NCI-H2196 (cell line): ENCODE data around the gene ZFYVE28.

Experiments
- DNase-seq: peaks from one replicate; lab custom pipeline; 2025; ENCODE audit not compliant: unreplicated experiment; lab: John Stamatoyannopoulos, UW

Gene ZFYVE28

GRCh38 chr4:2252530-2253091 is 165.8 kb downstream of the ZFYVE28 start:
- no peak for DNase-seq

DNA sequence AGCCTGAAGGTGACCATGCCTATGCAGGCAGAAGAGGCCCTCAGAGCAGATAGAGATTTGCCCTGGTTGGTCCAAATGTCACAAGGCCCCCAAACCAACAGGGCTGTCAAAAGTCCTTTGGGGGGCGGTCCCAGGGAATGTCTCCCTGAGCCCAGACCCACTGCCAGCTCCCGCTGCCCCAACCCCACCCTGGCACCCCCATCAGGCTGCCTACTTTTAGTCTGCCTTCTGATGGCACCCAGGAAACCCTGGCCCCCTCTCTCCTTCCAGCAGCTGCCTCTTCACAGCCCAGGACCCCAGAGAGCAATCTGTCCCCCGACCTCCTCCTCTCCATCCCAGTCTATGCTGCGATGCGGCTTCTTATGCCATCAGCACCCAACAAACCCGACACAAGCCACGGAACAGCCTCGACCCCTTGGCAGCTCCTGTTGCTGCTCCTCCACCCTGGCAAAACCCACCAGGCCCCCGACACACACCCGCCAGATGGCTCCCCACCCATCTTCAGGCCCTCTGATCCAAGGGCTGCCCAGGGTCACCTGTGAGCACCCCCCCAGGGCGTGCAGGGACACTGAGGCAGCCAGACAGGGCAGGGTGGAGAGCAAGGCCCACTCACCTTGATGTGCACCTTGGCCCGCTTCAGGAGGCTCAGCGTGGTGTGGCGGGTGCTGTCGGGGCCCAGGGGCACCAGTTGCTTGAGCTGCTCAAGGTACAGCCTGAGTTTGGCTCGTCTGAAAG is 166.5 kb downstream of the ZFYVE28 start:
- DNase-seq, result no peak

DNA sequence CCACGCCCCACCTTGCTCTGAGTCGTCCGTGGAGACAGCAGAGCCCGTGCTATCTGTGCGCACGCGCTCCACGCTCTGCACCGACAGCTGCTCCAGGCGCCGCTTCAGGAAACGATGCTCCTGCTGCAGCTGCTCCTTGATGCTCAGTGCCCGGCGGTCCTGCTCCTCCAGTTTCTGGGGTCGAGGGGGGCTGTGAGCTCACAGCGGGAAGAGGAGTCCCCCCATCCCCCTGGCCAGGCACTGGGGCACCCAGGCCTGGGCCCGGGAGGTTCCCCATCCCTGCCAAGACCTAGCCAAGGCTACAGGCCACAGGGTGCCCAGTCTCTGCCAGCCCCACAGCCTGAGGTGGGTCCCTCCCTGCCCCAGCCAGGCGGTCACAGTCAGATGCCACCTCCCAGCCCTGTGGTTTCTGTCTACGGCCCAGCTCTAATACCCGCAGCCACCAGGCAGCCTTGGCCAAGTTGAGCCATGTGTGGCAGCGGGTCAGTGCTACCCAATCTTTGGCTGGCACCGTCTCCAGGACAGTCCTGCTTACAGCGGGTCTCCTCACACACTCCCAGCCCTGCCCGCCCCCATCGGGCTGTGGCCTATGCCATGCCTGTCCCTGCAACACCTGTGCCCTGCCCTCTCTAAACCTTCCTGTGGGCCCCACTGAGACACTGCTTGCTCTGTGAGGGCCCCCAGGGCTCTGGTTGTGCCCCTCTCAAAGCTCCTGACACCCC is 167.2 kb downstream of the ZFYVE28 start:
- DNase-seq, result no peak

DNA sequence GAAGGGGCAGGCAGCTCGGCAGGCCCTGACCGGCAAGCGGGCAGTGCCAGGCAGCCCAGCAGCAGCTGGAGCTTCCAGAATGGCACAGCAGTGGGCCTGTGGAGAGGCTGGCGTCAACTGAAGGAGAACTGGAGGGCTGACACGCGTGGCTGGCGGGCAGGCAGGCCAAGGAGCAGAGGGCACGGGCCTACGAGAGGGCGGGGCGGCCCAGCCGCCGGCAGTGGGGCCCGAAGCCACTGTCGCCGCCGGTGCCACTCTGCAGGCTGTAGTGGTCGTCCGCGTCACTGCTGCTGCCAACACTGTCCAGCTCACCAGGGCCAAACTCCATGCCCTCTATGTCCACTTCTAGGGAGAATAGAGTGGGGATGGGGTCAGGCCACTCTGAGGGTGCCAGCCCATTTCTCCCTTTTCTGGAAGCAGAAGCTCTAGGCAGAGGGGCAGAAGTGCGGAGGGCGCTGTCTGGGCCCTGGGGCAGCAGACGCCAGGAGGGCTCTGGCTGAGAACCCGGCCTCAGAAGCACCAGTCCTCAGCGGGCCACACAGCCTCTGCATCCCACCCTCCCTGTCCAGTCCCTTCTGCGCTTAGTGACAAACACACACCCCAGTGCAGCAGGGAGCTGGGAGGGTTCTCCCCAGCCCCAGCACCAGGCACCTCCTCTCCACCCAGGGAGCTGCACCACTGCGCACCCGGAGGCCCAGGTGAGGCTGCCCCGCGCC is 167.9 kb downstream of the ZFYVE28 start:
- no peak for DNase-seq

DNA sequence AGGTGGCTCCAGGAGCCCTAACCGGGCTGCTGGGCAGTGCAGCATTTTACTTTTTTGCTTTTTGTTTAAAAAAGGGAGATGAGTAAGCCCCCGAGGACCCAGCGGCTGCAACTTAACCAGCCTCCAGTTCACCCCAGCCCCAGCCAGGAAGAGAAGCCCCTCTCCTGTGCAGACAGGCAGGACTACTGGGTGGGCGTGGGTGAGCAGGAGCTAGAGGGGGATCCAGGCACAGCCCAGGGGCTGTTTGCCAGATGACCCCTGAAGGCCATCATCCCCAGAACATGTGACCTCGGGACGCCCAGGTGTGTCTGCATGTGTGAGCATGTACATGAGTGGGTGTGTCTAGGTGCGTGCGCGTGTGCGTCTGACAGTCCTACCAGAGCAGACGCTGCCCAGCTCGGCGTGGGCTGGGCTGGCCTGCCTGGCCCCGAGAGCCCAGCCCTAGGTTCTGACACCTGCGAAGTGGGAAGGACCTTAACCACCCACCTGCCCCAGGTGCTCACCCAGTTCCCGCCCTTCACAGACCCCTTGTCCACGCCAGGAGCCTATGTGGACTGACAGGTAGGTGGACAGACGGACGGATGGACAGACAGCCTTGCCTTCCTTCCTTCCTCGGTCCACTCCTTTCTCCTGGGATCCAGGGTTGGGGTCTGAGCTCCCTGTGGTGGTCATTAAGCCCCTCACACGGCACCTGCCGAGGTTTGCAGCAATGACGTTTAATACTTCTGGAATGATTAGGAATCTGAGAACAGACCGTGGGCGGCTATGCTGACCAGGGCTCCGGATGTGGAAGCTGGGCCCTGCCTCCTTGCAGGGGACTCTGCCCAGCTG is 168.7 kb downstream of the ZFYVE28 start:
- no peak for DNase-seq

DNA sequence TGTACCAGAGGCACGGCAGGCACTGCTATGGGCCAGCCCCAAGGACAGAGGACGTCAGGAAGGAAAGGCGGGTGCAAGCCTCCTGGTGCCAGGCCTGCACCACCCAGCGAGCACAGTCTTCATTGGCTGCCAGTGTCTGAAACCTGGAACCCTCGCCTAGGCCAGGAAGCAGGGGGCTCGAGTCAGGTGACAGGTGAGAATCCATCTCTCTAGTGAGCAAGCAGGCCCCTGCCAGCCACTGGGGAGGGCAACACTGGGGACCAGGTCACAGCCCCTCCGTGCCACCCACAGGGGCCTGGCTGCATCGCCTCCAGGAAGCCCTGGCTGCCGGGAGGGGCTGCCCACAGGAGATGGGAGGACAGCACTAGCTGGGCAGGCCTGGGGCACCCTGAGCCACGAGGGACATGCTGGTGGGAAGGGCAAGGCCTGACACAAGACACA is 169.6 kb downstream of the ZFYVE28 start:
- no peak for DNase-seq

GRCh38 chr4:2248044-2248780 is 170.2 kb downstream of the ZFYVE28 start:
- DNase-seq, result no peak

DNA sequence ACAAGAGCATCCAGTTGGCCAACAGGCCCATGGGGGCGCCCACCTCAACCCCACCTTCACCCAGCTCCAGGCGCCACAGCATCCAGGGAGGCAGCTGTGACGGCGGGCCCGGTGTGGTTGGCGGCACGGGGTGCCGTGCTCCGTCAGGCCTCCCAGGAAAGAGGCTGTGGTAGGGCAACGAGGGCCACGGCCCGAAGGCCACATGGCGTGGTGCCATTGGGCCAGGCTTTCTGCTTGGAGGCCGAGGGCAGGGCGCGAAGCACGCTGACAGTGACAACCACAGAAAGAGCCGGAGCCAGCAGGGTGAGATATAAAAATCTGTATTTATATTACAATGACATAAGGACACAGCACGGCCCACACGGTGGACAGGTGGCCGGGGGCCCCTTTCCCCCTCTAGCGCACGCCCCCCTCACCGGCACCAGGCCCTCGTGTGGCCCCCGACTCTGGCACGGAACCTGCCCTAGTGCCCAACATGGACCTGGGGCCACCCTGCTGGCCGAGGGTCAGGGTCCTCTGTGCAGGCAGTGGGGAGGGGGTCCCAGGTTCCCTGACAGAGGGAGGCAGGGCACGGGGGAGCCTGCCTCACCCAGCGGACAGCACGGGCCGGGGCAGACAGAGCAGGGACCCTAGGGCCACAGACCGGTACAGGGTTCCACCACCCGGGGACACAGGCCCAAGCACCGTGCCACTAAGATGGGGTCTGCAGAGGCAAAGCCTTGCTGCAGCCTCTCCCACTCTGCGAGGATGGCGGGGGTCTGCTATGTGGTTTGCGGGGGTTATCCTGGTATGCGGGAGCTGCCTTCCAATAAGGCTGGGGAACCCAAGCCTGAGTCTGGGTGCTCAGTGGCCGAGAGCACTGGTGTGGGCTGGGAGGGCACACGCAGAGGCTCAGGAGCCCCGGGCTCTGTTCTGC is 171.1 kb downstream of the ZFYVE28 start:
- DNase-seq, result no peak

DNA sequence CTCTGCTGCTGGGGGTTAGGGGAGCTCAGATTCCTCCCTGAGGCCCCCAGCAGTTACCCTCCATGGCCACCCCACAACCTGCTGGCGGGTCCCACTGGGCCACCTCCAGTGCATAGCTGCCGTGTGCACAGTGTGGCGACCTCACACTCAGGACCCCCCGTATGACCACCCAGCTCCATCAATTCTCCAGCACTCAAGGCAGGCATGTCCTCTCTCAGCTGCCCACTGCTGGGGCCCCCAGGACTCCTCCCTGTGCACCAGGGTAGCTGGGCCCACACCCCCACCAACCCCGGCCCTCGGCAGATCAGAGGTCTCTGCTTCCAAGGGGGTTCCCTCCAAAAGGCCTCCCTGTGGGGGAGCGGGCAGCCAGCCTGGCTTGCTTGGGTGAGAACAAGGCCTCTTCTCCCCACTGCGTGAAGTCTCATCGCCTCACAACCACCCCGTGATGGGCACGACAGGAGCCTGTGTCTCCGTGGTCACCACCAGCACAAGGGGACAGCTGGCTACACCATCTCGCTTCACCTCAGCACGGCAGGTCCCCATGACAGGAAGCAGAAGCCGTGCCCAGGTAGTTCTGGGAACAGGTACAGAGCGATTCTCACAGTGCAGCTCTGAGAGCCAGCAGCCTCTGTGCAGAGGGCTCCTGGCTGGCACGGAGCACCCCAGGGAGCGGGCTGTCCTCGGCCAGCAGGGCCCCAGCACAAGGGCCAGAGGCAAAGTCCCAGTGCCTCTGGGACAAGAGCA is 171.9 kb downstream of the ZFYVE28 start:
- DNase-seq, result no peak

- no peak for DNase-seq
These were observed 172.6 kb downstream of the ZFYVE28 start for GRCh38 chr4:2245787-2246275.

DNA sequence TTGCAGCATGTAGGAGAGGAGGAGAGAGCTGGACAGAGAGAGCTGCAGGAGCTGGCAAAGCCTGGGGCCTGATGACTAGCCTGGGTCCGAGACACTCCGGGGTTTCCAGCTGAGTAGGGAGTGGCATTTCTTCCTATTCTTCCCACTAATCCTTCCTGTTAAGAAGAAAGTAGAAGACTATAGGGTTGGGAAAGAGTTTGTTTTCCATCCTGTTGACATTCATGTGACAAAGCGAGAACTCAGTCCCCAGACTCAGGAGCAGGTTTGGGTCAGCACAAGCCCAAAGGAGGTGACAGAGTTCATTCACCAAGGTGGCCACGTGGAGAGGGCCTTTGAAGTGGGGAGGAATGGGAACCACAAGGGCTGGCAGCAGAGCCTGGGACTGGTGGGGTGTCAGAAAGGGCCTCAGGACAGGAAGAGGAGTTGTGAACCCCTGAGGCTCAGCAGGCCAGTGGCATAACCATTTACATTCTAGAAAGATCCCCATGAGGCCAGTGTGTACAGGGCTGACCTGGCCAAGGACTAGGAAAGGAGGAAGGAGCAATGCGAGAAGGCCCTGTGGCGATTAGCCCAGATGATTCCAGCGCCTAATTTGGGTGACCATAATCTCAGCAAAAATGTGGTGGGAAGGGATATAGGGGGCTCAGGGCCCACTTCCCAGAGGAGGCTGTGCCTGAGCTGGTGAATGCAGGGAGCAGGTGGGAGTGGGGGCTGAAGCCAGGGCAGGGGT is 173.2 kb downstream of the ZFYVE28 start:
- no peak for DNase-seq

DNA sequence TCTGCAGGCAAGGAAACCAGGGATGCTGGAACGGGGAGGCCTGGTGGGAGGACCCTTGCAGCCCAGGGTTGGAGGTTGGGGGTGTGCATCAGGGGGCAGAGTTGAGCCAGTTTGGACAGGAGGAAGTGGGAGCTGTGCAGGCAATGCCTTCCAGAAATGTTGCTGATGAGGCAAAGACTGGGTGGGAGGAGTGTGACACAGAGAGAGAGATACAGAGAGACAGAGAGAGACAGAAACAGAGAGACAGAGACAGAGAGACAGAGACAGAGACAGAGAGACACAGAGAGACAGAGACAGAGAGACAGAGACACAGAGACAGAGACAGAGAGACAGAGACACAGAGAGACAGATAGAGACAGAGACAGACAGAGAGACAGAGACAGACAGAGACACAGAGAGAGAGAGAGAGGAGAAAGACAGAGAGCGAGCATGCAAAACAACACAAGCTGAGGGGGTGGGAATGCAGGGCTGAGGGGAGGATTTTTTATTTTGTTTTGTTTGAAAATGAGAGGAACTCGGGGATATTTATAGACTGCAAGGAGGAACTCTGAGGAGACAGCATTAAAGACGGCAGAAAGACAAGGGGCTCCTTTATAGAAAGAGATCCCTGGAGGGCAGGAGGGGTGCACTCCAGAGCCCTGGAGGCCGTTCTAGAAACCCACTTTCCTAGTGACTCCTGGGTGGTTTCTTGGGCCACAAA is 174.6 kb downstream of the ZFYVE28 start:
- DNase-seq, result no peak

GRCh38 chr4:2241410-2242353 is 176.8 kb downstream of the ZFYVE28 start, which contains the start of the genes HAUS3 and POLN:
TSS of gene HAUS3 (minus strand) at chr4:2242121. CDS start at chr4:2240946, 1,175 bp downstream.
TSS of gene POLN (minus strand) at chr4:2242121. CDS start at chr4:2229231, 12,890 bp downstream.
- DNase-seq, result peak; percentile 96

DNA sequence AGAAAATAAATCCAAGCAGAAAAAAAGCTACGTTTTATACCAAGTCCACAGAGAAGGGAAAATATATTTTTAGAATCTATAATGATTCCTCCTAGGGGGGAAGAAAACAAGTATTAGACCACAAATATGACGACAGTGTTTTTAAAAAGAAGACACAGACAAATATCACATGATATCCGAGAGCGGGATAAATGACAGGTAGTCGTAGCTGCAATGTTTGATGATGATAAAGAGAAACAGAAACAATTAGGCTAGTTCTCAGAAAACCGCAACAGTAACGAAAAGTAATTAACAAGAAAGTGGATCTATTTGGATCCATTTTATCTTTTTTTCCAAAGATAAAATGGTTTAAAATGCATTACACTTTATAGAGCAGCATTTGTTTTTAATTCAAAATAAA is 177.4 kb downstream of the ZFYVE28 start:
- DNase-seq, result no peak

DNA sequence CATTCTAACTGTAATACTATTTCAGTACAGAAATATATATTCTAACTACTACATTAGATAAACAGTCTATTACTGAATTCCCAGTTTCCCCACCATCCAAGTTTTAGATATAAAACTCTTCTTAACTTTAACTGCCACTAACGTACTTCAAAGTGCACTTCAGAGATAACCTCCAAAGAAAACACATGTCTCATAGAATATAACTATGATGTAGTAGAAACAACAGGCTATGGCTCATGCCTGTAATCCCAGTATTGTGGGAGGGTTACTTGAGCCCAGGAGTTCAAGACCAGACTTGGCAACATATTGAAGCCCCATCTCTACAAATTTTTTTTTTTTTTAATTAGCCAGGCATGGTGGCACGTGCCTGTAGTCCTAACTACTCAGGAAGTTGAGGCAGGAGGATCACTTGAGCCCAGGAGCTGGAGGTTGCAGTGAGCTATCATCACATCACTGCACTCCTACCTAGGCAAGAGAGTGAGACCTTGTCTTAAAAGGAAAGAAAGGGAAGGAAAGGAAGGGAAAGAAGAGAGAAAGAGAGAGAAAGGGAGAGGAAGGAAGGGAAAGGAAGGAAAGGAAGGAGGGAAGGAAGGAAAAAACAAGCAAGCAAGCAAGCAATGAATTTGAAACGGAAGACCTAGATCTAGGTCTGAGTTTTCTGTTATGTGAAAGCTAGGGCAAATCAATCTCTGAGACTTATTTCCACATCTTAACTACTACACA is 181.3 kb downstream of the ZFYVE28 start:
- DNase-seq, result no peak
